HPDE6-E6E7 (cell line): ENCODE measurements around the gene TRAF5.
"Not testable (repeated sequence)": the region's sequence is repeated elsewhere in the genome, so short reads cannot be mapped to it uniquely, and the experiment has no call there.

Experiments used
- DNase-seq: peaks from one replicate; pipeline ENCODE4 v3.0.0; 2011; ENCODE audit warnings: missing footprints; ENCODE audit errors: extremely low spot score

Gene TRAF5

GRCh38 chr1:211377539-211378450 is 51.2 kb downstream of the TRAF5 start:
- DNase-seq, result no peak

- peak; percentile 22 for DNase-seq
Measured at GRCh38 chr1:211378844-211379243, 52.2 kb downstream of the TRAF5 start.

DNA sequence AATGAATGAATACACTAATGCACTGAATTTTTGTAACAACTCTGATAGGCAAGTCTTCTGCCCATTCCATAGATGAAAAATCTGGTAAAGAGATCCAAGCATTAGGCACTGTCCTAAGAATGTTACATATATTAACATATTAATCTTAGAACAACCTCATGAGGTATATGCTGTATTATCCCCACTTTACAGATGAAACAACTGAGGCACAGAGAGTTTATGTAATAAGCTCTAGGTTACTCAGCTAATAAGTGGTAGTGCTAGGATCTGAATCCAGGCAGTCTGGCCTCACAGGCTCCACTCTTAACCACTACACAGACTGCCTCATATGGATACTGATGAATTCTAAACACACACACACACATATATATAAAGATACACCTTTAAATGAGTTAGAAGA is 52.8 kb downstream of the TRAF5 start:
- DNase-seq, result no peak

DNA sequence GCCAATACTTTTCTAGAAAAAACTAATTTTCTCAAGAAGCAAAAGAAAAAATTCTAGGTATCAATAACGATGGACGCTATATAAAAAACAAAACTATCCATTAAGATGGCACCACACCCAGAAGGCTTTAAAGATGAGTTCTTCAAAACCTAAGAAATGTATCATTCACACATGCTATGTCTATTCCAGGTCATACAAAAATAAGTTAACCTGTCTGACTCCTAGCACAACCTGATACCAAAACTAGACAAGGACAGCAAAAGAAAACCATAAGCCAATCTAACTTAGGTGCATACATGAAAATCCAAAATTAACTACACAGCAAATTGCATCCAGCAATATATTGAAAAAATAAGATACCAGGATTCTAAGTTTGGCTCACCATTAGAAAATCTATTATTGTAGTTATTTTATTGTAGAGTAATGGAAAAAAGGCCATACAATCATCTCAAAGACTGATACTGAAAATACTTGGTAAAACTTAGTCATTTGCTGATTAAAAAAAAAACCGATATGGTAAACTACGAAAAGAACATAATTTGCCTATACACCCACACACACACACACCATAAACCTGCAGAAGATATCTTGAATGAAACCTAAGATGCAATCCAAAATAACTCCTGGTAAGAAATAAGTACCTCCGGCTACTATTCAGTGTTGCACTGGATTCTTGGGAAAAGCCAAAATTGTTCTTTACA is 55.0 kb downstream of the TRAF5 start:
- DNase-seq, result no peak

- DNase-seq, result no peak
Measured at GRCh38 chr1:211382182-211382713, 55.6 kb downstream of the TRAF5 start.

DNA sequence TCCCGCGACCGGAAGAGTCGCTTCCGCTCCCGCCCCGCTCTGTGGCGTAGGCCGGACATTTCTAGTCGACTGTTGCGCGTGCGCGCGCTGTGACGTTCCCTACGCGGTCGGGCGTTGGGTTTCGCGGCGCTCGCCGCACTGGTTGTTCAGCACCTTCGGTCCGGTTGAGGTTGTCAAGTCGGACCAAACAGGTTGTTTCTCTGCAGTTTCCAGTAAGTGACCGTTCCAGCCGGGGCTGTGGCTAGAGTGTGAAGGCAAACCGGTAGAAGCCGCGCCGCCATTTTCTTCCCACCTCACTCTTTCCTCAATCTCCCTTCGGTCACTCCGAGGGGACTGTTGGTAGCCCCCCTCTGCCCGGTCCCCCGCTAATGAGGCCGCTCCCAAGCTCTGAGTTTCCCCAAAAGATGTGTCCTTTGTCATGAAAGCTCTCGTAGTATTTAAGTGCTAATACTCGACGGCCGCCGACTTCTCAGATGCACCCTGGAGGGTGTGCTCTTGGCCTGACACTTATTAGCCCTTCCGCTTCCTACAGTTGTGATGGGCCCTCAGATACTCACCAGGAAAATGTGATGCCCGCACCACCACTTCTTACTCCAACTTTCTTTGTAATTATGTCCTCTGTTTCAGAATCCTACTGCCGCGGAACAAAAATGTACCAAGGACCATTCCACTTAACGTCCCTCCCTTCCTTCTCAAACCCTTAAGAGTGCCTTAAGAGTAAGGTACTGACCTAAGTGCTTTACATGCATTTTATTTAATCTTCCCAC is 56.3 kb downstream of the TRAF5 start:
- peak; percentile 89 for DNase-seq

DNA sequence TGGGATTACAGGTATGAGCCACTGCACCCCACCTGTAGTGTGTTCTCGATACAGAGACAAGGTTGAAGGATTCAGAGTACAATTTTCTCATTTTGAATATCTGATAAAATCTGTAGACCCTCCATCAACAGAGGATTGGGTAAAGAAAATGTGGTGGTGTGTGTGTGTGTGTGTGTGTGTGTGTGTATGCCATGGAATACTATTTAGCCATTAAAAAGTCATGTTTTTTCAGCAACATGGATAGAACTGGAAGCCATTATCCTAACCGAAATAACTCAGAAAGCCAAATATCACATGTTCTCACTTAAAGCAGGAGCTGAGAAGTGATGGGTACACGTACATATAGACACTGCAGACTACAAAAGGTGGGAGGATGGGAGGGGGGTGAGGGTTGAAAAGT is 57.9 kb downstream of the TRAF5 start:
- DNase-seq, result no peak

GRCh38 chr1:211386921-211387320 is 60.3 kb downstream of the TRAF5 start:
- DNase-seq, result no peak

DNA sequence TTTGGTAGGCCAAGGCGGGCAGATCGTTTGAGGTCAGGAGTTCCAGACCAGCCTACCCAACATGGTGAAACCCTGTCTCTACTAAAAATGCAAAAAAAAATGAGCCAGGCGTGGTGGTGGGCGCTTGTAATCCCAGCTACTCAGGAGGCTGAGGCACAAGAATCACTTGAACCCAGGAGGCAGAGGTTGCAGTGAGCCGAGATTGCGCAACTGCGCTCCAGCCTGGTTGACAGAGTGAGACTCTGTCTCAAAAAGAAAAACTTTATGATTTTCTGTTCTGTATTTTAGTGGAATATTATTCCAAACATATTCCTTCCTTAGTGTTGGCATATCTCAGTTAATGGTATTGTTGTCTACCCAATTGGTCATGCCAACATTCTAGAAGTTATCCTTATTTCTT is 64.2 kb downstream of the TRAF5 start:
- DNase-seq, result not testable (repeated sequence)

DNA sequence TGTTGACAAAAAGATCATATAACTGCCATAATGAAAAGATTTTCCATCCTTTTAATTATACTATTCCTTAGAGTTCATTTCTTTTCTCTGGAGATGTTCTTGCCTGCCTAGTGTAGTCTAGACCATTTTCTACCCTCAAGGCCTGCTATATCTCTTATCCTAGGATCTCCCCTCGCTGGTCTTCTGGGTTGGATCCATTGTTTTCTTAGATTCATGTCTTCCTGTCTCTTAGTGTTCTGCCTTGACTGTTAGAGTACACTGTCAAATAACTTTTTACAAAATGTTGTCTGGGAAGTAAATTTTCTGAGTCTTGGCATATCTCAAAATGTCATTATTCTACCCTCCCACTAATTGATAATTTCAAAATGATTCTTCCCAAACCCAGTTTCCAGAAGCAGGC is 66.6 kb downstream of the TRAF5 start:
- no peak for DNase-seq

GRCh38 chr1:211398266-211398930 is 71.8 kb downstream of the TRAF5 start:
- not testable (repeated sequence) for DNase-seq

GRCh38 chr1:211399851-211400393 is 73.3 kb downstream of the TRAF5 start:
- DNase-seq, result not testable (repeated sequence)

GRCh38 chr1:211401751-211402150 is 75.1 kb downstream of the TRAF5 start:
- not testable (repeated sequence) for DNase-seq

GRCh38 chr1:211406086-211406485 is 79.5 kb downstream of the TRAF5 start:
- not testable (repeated sequence) for DNase-seq

GRCh38 chr1:211407749-211408148 is 81.1 kb downstream of the TRAF5 start:
- not testable (repeated sequence) for DNase-seq

DNA sequence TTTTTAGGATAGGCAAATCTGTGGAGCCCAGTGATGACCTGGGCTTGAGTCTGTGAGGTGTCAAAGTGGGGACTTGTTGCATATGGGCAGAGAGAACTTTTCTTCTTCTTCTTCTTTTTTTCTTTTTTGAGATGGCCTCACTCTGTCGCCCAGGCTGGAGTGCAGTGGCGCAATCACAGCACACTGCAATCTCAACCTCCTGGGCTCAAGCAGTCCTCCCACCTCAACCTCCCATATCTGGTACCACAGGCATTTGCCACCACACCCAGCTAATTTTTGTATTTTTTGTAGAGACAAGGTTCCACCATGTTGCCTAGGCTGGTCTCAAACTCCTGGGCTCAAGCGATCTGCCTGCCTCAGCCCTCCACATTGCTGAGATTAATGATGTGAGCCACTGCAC is 85.0 kb downstream of the TRAF5 start:
- no peak for DNase-seq

GRCh38 chr1:211415700-211416099 is 89.1 kb downstream of the TRAF5 start:
- DNase-seq, result no peak

- DNase-seq, result not testable (repeated sequence)
Measured at GRCh38 chr1:211416246-211416627, 89.6 kb downstream of the TRAF5 start.

GRCh38 chr1:211416628-211417323 is 90.1 kb downstream of the TRAF5 start:
- DNase-seq, result peak; percentile 5

DNA sequence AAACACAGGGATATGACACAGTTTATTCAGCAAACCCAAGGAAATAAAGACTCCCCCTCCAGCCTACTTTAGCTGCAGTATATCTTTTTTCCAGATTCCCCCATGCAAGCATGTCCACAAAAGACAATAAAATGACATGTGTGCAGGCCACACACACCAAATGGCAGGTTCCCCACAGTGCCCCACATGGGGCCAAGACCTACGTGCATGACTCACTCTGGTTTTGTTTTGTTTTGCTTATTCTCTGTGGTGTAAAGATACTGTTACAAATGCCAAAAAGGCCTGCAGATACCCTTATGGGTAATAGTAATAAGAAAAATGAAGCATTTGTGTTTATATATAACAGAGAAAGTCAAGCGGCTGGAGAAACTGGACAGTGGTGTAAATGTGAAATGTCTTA is 93.8 kb downstream of the TRAF5 start:
- no peak for DNase-seq
